Measurements from ENCODE around the gene GIPR. TPM values are rescaled to one million over a fixed set of nuclear protein-coding genes. Genes with fewer than 3 reads are reported as not detected.

GIPR gene
- total and polyA plus RNA-seq, 2 of the 13 experiments (the other 11 are each of a cell fraction or from before 2014, with no cell fraction given) = 0.15 to 1.2 TPM

DNA sequence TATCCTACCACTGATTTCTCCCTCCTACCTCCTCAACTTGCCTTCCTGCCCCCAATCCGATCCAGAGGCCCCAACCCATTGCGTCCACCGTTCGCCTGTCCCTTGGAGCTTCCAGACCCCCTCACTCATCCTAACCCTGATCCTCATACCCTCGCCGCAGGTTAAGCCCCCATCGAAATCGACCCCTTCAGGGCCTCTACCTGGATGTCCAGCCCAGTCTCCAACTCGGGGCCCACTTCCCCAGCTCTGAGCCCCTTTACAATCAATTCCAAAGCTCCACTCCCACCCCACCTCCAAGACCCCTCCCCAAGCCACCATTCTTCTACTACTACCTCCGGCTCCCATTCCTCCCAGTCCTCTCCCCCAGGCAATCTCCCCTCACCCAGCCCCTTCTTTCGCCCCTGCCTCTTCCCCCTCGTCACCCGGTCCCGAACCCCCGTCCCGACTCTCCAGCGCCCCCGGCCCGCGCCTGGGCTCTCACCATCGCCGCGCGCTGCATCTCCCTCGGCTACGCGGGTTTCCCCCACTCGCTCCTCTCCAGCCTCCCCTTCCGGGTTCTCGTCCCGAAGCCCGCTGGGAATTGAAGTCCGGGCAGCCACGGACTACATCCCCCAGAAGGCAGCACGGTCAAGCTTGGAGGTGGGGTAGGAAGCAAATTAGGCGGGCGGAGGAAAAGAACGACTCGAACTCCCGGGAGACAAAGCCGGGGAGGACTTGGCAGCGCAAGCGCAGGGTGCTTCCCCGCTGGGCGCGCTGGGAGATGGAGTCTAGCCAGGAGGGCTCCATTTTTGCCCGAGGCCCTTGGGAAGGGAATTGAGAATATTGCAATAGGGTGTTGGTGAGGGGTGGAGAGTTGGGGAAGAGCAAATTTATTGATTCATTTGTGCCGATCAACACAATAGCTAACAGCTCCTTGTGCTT lies 62.6 kb downstream of the GIPR start, which contains the start of gene FBXO46 (continued):
- TF ChIP-seq, protein P1, sequence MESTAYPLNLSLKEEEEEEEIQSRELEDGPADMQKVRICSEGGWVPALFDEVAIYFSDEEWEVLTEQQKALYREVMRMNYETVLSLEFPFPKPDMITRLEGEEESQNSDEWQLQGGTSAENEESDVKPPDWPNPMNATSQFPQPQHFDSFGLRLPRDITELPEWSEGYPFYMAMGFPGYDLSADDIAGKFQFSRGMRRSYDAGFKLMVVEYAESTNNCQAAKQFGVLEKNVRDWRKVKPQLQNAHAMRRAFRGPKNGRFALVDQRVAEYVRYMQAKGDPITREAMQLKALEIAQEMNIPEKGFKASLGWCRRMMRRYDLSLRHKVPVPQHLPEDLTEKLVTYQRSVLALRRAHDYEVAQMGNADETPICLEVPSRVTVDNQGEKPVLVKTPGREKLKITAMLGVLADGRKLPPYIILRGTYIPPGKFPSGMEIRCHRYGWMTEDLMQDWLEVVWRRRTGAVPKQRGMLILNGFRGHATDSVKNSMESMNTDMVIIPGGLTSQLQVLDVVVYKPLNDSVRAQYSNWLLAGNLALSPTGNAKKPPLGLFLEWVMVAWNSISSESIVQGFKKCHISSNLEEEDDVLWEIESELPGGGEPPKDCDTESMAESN (CRISPR knock-in tag; conservative IDR thresholded peaks at IDR 0.05) = peak; percentile 83
- no peak for TF ChIP-seq RARG (CRISPR knock-in tag; IDR thresholded peaks at IDR 0.05; ENCODE audit: low read depth)
- TF ChIP-seq, protein P2, sequence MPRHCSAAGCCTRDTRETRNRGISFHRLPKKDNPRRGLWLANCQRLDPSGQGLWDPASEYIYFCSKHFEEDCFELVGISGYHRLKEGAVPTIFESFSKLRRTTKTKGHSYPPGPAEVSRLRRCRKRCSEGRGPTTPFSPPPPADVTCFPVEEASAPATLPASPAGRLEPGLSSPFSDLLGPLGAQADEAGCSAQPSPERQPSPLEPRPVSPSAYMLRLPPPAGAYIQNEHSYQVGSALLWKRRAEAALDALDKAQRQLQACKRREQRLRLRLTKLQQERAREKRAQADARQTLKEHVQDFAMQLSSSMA (CRISPR knock-in tag; IDR thresholded peaks at IDR 0.05) = no peak
- TF ChIP-seq ZFYVE20 (CRISPR knock-in tag; IDR thresholded peaks at IDR 0.05; ENCODE audit: borderline replicate concordance, low read depth) = no peak
- TF ChIP-seq CHCHD3 (CRISPR knock-in tag; IDR thresholded peaks at IDR 0.05) = 0 out of 2 replicates have a peak, but pooled peaks have one; percentile 27
- no peak for TF ChIP-seq RFX3 (CRISPR knock-in tag; IDR thresholded peaks at IDR 0.05)
- no peak for TF ChIP-seq AKAP8 (CRISPR knock-in tag; IDR thresholded peaks at IDR 0.05)
- peak; percentile 53; the same call in 1 of the 2 replicates for TF ChIP-seq CBX5 (CRISPR knock-in tag; IDR thresholded peaks at IDR 0.05; ENCODE audit: borderline replicate concordance)
- TF ChIP-seq MED13 (CRISPR knock-in tag; IDR thresholded peaks at IDR 0.05) = no peak; the same call in 1 of the 2 replicates
- TF ChIP-seq MED8 (CRISPR knock-in tag; IDR thresholded peaks at IDR 0.05; ENCODE audit: insufficient replicate concordance) = peak; percentile 47
- TF ChIP-seq FLYWCH1 (CRISPR knock-in tag; IDR thresholded peaks at IDR 0.05) = no peak
- TF ChIP-seq ZNF296 (CRISPR knock-in tag; conservative IDR thresholded peaks at IDR 0.05) = no peak
- no peak for TF ChIP-seq KLF6 (CRISPR knock-in tag; IDR thresholded peaks at IDR 0.05)
- no peak for TF ChIP-seq ZNF44 (CRISPR knock-in tag; IDR thresholded peaks at IDR 0.05)
- TF ChIP-seq GTF2F1 (IDR thresholded peaks at IDR 0.05; ENCODE audit: low read length) = no peak
- TF ChIP-seq, protein P3, sequence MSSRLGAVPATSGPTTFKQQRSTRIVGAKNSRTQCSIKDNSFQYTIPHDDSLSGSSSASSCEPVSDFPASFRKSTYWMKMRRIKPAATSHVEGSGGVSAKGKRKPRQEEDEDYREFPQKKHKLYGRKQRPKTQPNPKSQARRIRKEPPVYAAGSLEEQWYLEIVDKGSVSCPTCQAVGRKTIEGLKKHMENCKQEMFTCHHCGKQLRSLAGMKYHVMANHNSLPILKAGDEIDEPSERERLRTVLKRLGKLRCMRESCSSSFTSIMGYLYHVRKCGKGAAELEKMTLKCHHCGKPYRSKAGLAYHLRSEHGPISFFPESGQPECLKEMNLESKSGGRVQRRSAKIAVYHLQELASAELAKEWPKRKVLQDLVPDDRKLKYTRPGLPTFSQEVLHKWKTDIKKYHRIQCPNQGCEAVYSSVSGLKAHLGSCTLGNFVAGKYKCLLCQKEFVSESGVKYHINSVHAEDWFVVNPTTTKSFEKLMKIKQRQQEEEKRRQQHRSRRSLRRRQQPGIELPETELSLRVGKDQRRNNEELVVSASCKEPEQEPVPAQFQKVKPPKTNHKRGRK (CRISPR knock-in tag; IDR thresholded peaks at IDR 0.05) = no peak
- no peak for TF ChIP-seq ZNF652 (CRISPR knock-in tag; IDR thresholded peaks at IDR 0.05; ENCODE audit: borderline replicate concordance, low read depth)
- 0 out of 2 replicates have a peak, but pooled peaks have one; percentile 20 for TF ChIP-seq ZSCAN25 (CRISPR knock-in tag; IDR thresholded peaks at IDR 0.05)
- no peak for TF ChIP-seq BORCS8-MEF2B (CRISPR knock-in tag; IDR thresholded peaks at IDR 0.05)
- peak; percentile 28; the same call in 1 of the 2 replicates for TF ChIP-seq MIER3 (CRISPR knock-in tag; IDR thresholded peaks at IDR 0.05; ENCODE audit: borderline replicate concordance)
- peak; percentile 81 for TF ChIP-seq PHF20 (CRISPR knock-in tag; IDR thresholded peaks at IDR 0.05)
- TF ChIP-seq, protein P4, sequence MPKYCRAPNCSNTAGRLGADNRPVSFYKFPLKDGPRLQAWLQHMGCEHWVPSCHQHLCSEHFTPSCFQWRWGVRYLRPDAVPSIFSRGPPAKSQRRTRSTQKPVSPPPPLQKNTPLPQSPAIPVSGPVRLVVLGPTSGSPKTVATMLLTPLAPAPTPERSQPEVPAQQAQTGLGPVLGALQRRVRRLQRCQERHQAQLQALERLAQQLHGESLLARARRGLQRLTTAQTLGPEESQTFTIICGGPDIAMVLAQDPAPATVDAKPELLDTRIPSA (CRISPR knock-in tag; IDR thresholded peaks at IDR 0.05; ENCODE audit: borderline replicate concordance) = no peak
- TF ChIP-seq ZNF343 (CRISPR knock-in tag; IDR thresholded peaks at IDR 0.05) = 0 out of 2 replicates have a peak, but pooled peaks have one; percentile 5
